GM21825 (cell line): ENCODE measurements around the gene RPS24.
"Not testable (repeated sequence)": the region's sequence is repeated elsewhere in the genome, so short reads cannot be mapped to it uniquely, and the experiment has no call there.

Source experiments
- ATAC-seq: cut with Tn5 transposase; IDR thresholded peaks from one replicate; pipeline ENCODE4 v1.9.1; 2021; ENCODE audit warnings: mild to moderate bottlenecking, moderate library complexity; ENCODE audit not compliant: unreplicated experiment

RPS24 gene

GRCh38 chr10:78047314-78047891, 13.7 kb downstream of the RPS24 start:
- peak; percentile 43 for ATAC-seq

- no peak for ATAC-seq
These were observed 16.2 kb downstream of the RPS24 start for GRCh38 chr10:78049851-78050250.

GRCh38 chr10:78053211-78053868, 19.7 kb downstream of the RPS24 start:
- no peak for ATAC-seq

GRCh38 chr10:78058562-78058961, 24.9 kb downstream of the RPS24 start:
- ATAC-seq = no peak

- no peak for ATAC-seq
These were observed 26.4 kb downstream of the RPS24 start for GRCh38 chr10:78059906-78060702.

- ATAC-seq = no peak
These were observed 28.6 kb downstream of the RPS24 start for GRCh38 chr10:78062296-78062695.

GRCh38 chr10:78063236-78063635, 29.6 kb downstream of the RPS24 start:
- no peak for ATAC-seq

- not testable (repeated sequence) for ATAC-seq
These were observed 31.3 kb downstream of the RPS24 start for GRCh38 chr10:78064919-78065318.

- ATAC-seq = no peak
These were observed 31.9 kb downstream of the RPS24 start for GRCh38 chr10:78065611-78066010.

- no peak for ATAC-seq
These were observed 32.3 kb downstream of the RPS24 start for GRCh38 chr10:78066012-78066411.

GRCh38 chr10:78066728-78067430, 33.2 kb downstream of the RPS24 start:
- no peak for ATAC-seq

- no peak for ATAC-seq
These were observed 35.5 kb downstream of the RPS24 start for GRCh38 chr10:78069151-78069550.

- not testable (repeated sequence) for ATAC-seq
These were observed 36.4 kb downstream of the RPS24 start for GRCh38 chr10:78070064-78070463.

GRCh38 chr10:78070726-78071125, 37.1 kb downstream of the RPS24 start:
- ATAC-seq = no peak

- no peak for ATAC-seq
These were observed 37.6 kb downstream of the RPS24 start for GRCh38 chr10:78071140-78071856.

GRCh38 chr10:78071857-78072179, 38.2 kb downstream of the RPS24 start:
- no peak for ATAC-seq

- ATAC-seq = no peak
These were observed 38.8 kb downstream of the RPS24 start for GRCh38 chr10:78072504-78072903.

GRCh38 chr10:78075806-78076205, 42.1 kb downstream of the RPS24 start:
- not testable (repeated sequence) for ATAC-seq

GRCh38 chr10:78078539-78079330, 45.1 kb downstream of the RPS24 start:
- ATAC-seq = no peak

GRCh38 chr10:78079411-78079810, 45.7 kb downstream of the RPS24 start:
- ATAC-seq = no peak
